ENCODE data around the gene MED20.

Gene MED20

GRCh38 chr6:41900861-41901260, 20.1 kb downstream of the MED20 start:
- no peak for DNase-seq (ENCODE audit: low read depth)
- H3K4me3 ChIP-seq (replicated peaks; ENCODE audit: low read depth, low read length): no peak overlapping the region
- no peak for TF ChIP-seq CTCF (IDR thresholded peaks at IDR 0.05; ENCODE audit: low read length, missing control alignments)

GRCh38 chr6:41896281-41896680, 24.7 kb downstream of the MED20 start:
- no peak for TF ChIP-seq CTCF (IDR thresholded peaks at IDR 0.05; ENCODE audit: low read length, missing control alignments)
- peak overlapping the region; percentile 71 for H3K4me3 ChIP-seq (replicated peaks; ENCODE audit: low read depth, low read length)

GRCh38 chr6:41895300-41896233, 25.4 kb downstream of the MED20 start, which contains the start of gene USP49:
TSS of gene USP49 (minus strand) at chr6:41895375. CDS start at chr6:41806983, 88,392 bp downstream.
- H3K4me3 ChIP-seq (replicated peaks; ENCODE audit: low read depth, low read length): peak within 1 kb of the TSS; percentile 71
- DNase-seq (ENCODE audit: low read depth): peak; percentile 87
- no peak for TF ChIP-seq CTCF (IDR thresholded peaks at IDR 0.05; ENCODE audit: low read length, missing control alignments)

More at GRCh38 chr6:41896281-41896680, 24.7 kb downstream of the MED20 start:
- DNase-seq (ENCODE audit: low read depth): no peak

DNA sequence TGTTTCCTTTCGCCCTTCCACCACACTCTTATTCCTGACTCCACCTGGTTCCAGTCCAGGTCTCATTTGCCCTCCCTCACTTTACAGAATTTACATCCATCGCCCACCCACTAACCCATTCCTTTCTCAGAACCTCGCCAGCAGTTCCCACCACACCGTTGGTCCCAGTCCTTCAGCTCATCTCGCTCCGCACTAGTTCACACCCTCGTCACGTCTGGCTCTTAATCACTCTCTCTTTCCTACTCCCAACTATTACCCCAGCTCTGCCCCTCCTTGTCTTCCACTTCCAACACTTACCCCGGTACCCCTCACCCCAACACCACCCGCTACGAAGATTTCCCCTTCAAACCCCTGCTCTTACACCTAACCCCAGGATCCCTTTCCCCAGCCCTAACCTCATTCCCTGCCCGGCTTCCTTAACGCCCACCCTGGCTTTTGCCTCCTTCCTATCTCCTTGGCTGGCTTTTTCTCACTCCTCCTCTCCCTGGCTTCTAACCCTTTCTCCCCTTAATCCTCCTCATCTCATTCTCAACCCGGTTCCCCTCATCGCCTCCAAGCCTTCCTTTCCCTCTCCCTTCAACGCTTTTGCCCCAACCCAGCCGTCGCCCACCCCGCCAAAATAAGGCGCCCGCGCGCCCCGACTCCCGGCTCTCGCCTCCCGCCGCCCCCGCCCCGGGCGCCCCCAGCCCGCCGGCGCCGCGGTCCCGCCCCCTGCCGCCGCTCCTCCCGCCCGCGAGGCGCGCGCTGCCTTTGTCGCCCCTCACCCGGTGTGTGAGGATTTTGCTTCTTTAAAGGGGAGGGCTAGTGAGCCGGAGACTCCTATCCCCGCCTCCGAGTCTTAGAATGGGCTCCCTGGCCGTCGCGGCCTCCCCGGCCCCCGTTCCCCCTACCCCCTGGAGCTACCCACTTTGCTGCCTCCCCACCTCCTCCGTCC, 26.3 kb downstream of the MED20 start:
- TF ChIP-seq CTCF (IDR thresholded peaks at IDR 0.05; ENCODE audit: low read length, missing control alignments): no peak
- H3K4me3 ChIP-seq (replicated peaks; ENCODE audit: low read depth, low read length): peak overlapping the region; percentile 71
- DNase-seq (ENCODE audit: low read depth): peak; percentile 7

DNA sequence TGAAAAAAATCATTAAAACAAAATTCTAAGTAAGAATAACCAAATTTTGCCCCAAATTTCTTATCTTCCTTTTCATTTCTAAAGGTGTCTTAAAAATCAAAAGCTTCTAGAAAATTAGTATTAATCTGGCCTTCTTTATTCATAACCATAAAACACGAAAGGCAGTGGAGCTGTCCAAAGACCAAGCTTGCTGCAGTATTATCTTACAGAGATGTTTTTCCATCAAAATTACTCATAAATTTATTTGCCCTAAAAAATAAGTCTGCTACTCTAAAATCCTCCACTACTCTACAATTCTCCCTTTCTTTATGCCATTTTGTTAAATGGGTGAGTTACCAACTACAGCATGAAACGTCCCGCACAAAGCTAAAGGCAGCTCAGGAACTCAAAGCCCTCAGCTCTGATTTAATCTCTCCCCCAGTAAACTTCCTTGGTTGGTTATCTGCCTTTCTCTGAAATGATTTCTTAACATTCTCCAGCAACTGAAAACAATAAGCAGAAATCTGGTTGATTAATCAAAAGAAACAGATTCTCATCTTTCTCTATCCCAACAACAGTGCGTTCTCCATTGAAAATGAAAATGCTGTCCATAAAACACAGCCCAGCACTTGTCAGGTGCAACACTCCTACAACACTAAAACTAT, 27.9 kb downstream of the MED20 start:
- TF ChIP-seq CTCF (IDR thresholded peaks at IDR 0.05; ENCODE audit: low read length, missing control alignments): no peak
- H3K4me3 ChIP-seq (replicated peaks; ENCODE audit: low read depth, low read length): no peak overlapping the region
- DNase-seq (ENCODE audit: low read depth): no peak

DNA sequence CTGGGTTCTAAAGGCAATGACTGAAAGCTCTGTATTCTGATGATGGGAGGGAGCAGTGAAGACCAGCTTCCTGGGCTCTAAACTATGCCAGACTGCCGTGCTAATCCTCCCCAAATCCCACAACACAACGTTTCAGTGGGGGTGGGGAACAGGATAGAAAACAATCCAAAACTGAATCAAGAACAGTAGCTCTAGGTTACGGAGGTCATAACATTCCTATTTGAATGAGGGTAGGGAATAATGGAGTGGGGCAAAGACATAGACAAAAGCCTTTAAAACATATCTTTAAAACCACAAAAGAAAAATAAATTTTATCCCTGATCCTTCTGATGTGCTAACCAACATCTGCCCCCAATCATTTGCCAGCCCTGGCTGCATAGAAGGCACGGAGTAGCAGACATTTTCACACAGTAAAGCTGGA, 33.6 kb downstream of the MED20 start:
- no peak for DNase-seq (ENCODE audit: low read depth)
- no peak overlapping the region for H3K4me3 ChIP-seq (replicated peaks; ENCODE audit: low read depth, low read length)
- TF ChIP-seq CTCF (IDR thresholded peaks at IDR 0.05; ENCODE audit: low read length, missing control alignments): no peak
